Sigmoid colon (tissue), 7 donors: ENCODE data around the gene SPIRE1. TPM values are rescaled to one million over a fixed set of nuclear protein-coding genes. Genes with fewer than 3 reads are reported as not detected.

Experiments used
- DNase-seq: peaks from one replicate; pipeline ENCODE4 v3.0.0-alpha.2; 2019
- H3K27ac ChIP-seq, 4 donors: fragments of 200-600 bp; sonication (generic); one replicate each; pipeline ENCODE4 v1.5.1; 2016 to 2019; ENCODE audit warnings: mild to moderate bottlenecking in 1 of 4
- H3K27me3 ChIP-seq, 3 donors: fragments of 200-600 bp; sonication (generic); one replicate each; pipeline ENCODE4 v1.5.1; 2019; ENCODE audit warnings: mild to moderate bottlenecking in 1 of 3
- H3K36me3 ChIP-seq, 4 donors: fragments of 200-600 bp; sonication (generic); one replicate each; pipeline ENCODE4 v1.5.1; 2016 to 2019
- H3K4me1 ChIP-seq, 4 donors: fragments of 200-600 bp; sonication (generic); one replicate each; pipeline ENCODE4 v1.5.1; 2017 to 2019
- H3K4me3 ChIP-seq, 4 donors: fragments of 200-600 bp; sonication (generic); one replicate each; pipeline ENCODE4 v1.5.1; 2017 to 2019; ENCODE audit warnings: mild to moderate bottlenecking in 2 of 4, moderate library complexity in 1 of 4
- H3K9me3 ChIP-seq, 4 donors: fragments of 200-600 bp in 3 of 4; sonication (generic) in 3 of 4; one replicate each; pipeline versions ENCODE4 v1.5.1 to v1.6.1; 2013 to 2019
- CTCF ChIP-seq, 4 experiments: fragments of 450-650 bp in 3 of 4; fragments of 200-600 bp in 1 of 4; IDR thresholded peaks; one replicate each; pipeline ENCODE4 v1.5.1; 2016 to 2019; ENCODE audit warnings: antibody characterized with exemption in 4 of 4, mild to moderate bottlenecking in 3 of 4, moderate library complexity in 2 of 4
- EP300 ChIP-seq, 4 donors: sonication (generic); formaldehyde crosslinking; IDR thresholded peaks; one replicate each; pipeline ENCODE4 v1.6.1; 2017; ENCODE audit warnings: antibody characterized with exemption in 4 of 4
- POLR2A ChIP-seq, 2 donors: fragments of 450-650 bp; IDR thresholded peaks; one replicate each; pipeline ENCODE4 v1.6.1; 2016; ENCODE audit warnings: antibody characterized with exemption in 2 of 2, mild to moderate bottlenecking in 2 of 2, moderate library complexity in 2 of 2
- POLR2AphosphoS5 ChIP-seq, 4 donors: sonication (generic); formaldehyde crosslinking; IDR thresholded peaks; one replicate each; pipeline ENCODE4 v1.6.1; 2017; ENCODE audit warnings: antibody characterized with exemption in 4 of 4
- WGBS, 2 donors: extraction: QIAGEN DNeasy Blood & Tissue Kit; methylation state at CpG; one replicate each; pipeline ENCODE4 v1.1.7; 2013; 5-methylcytosine and 5-hydroxymethylcytosine counted together
- intact Hi-C: fragments of 100-400 bp; cut with DNase I; formaldehyde crosslinking; loops from one replicate; pipeline ENCODE4 v1.15.1; 2023
- polyA plus RNA-seq, 3 donors: library from polyadenylated mRNA; stranded (reverse); fragments of 200-250 nt; gene quantifications; one replicate each; pipeline ENCODE4 v1.2.3, GENCODE V29; 2013
- total RNA-seq, 4 donors: library from RNA; depleted of rRNA; stranded (reverse); fragments of >200 nt; gene quantifications; one replicate each; pipeline ENCODE4 v1.1.0, GENCODE V29; 2016
- donor health status: healthy with polysubstance abuse.
- donor health status: Bipolar disorder and iron deficiency.
- donor health status: healthy.

The SPIRE1 gene
- total and polyA plus RNA-seq, 7 donors, result 2.1 to 31.6 (median 22.7) TPM

GRCh38 chr18:12463191-12463590 lies 194.7 kb downstream of the SPIRE1 start:
- Histone ChIP-seq H3K4me3 (no peak overlapping the region), H3K27ac (no peak overlapping the region)
- intact Hi-C loops, result no loop called here

GRCh38 chr18:12462242-12462641 lies 195.7 kb downstream of the SPIRE1 start:
- Histone ChIP-seq H3K27me3 (no peaks in the 10 kb centered on the region), H3K4me1 (no peaks in the 10 kb centered on the region), H3K4me3 (no peak overlapping the region), H3K27ac (no peak overlapping the region), H3K9me3 (no peaks in the 10 kb centered on the region), H3K36me3 (peaks cover 0 to 58% (median 7%) of the 10 kb centered on the region in 4 donors)
- intact Hi-C loops, result no loop called here
- TF ChIP-seq CTCF (IDR thresholded peaks at IDR 0.05) (no peak), POLR2A (IDR thresholded peaks at IDR 0.05) (no peak), POLR2AphosphoS5 (IDR thresholded peaks at IDR 0.05) (no peak), EP300 (IDR thresholded peaks at IDR 0.05) (no peak)
- DNase-seq, result no peak
- 96 to 97% methylated on average over 2 of the region's 2 CpGs for WGBS, 2 donors

More at GRCh38 chr18:12463191-12463590, 194.7 kb downstream of the SPIRE1 start:
- TF ChIP-seq POLR2A (IDR thresholded peaks at IDR 0.05) (no peak), EP300 (IDR thresholded peaks at IDR 0.05) (no peak), POLR2AphosphoS5 (IDR thresholded peaks at IDR 0.05) (no peak), CTCF (IDR thresholded peaks at IDR 0.05) (no peak)
- WGBS, 2 donors, result 81 to 87% methylated on average over 7 of the region's 7 CpGs
- H3K4me1 ChIP-seq, result no peaks in the 10 kb centered on the region
- H3K9me3 ChIP-seq, result no peaks in the 10 kb centered on the region
- no peaks in the 10 kb centered on the region for H3K27me3 ChIP-seq
- no peak for DNase-seq
- H3K36me3 ChIP-seq, result peaks cover 0 to 58% (median 7%) of the 10 kb centered on the region in 4 donors

- 86 to 87% methylated on average over 6 of the region's 6 CpGs for WGBS, 2 donors
- TF ChIP-seq POLR2A (IDR thresholded peaks at IDR 0.05) (no peak), POLR2AphosphoS5 (IDR thresholded peaks at IDR 0.05) (no peak), CTCF (IDR thresholded peaks at IDR 0.05) (no peak), EP300 (IDR thresholded peaks at IDR 0.05) (no peak)
- H3K9me3 ChIP-seq, result no peaks in the 10 kb centered on the region
- H3K36me3 ChIP-seq, result peaks cover 0 to 58% (median 7%) of the 10 kb centered on the region in 4 donors
- H3K4me1 ChIP-seq, result no peaks in the 10 kb centered on the region
- no peak for DNase-seq
- intact Hi-C loops, result no loop called here
- H3K27me3 ChIP-seq, result no peaks in the 10 kb centered on the region
- no peak overlapping the region for H3K27ac ChIP-seq
- no peak overlapping the region for H3K4me3 ChIP-seq
These were observed 196.6 kb downstream of the SPIRE1 start for GRCh38 chr18:12461326-12461725.

GRCh38 chr18:12460874-12461273 lies 197.0 kb downstream of the SPIRE1 start:
- H3K36me3 ChIP-seq, result peaks cover 0 to 58% (median 7%) of the 10 kb centered on the region in 4 donors
- intact Hi-C loops, result no loop called here
- no peaks in the 10 kb centered on the region for H3K9me3 ChIP-seq
- TF ChIP-seq POLR2A (IDR thresholded peaks at IDR 0.05) (no peak), EP300 (IDR thresholded peaks at IDR 0.05) (no peak), CTCF (IDR thresholded peaks at IDR 0.05) (no peak), POLR2AphosphoS5 (IDR thresholded peaks at IDR 0.05) (no peak)
- H3K27ac ChIP-seq, result no peak overlapping the region
- 31 to 52% methylated on average over 5 of the region's 5 CpGs for WGBS, 2 donors
- H3K27me3 ChIP-seq, result no peaks in the 10 kb centered on the region
- no peak overlapping the region for H3K4me3 ChIP-seq
- DNase-seq, result no peak
- no peaks in the 10 kb centered on the region for H3K4me1 ChIP-seq

GRCh38 chr18:12458771-12459170 lies 199.1 kb downstream of the SPIRE1 start:
- no peak for DNase-seq
- Histone ChIP-seq H3K36me3 (peaks cover 0 to 53% (median 7%) of the 10 kb centered on the region in 4 donors), H3K27ac (no peak overlapping the region), H3K4me1 (no peaks in the 10 kb centered on the region), H3K4me3 (no peak overlapping the region), H3K27me3 (no peaks in the 10 kb centered on the region), H3K9me3 (no peaks in the 10 kb centered on the region)
- whole genome bisulfite sequencing, 2 donors, result 68 to 81% methylated on average over 7 of the region's 7 CpGs
- TF ChIP-seq POLR2A (IDR thresholded peaks at IDR 0.05) (no peak), EP300 (IDR thresholded peaks at IDR 0.05) (no peak), CTCF (IDR thresholded peaks at IDR 0.05) (no peak), POLR2AphosphoS5 (IDR thresholded peaks at IDR 0.05) (no peak)
- intact Hi-C loops, result no loop called here
